Neural crest cell (in vitro differentiated cells): Measurements from ENCODE around the gene TEX14. TPM values are rescaled to one million over a fixed set of nuclear protein-coding genes. Genes with fewer than 3 reads are reported as not detected.

Source experiments
- DNase-seq: peaks from one replicate; pipeline ENCODE4 v3.0.0; 2021; ENCODE audit warnings: low read depth, mixed read lengths, low spot score
- H3K27ac Mint-ChIP-seq: one replicate; pipeline ENCODE4 v1.8.0; 2021; ENCODE audit warnings: mild to moderate bottlenecking, mixed read lengths; ENCODE audit not compliant: unreplicated experiment
- H3K27me3 Mint-ChIP-seq: 2 replicates; pipeline ENCODE4 v1.8.0; 2021; ENCODE audit warnings: low read depth, mild to moderate bottlenecking, mixed read lengths
- H3K36me3 Mint-ChIP-seq: 2 replicates; pipeline ENCODE4 v1.8.0; 2021; ENCODE audit warnings: low read depth, mild to moderate bottlenecking, mixed read lengths
- H3K4me1 Mint-ChIP-seq: 2 replicates; pipeline ENCODE4 v1.8.0; 2021; ENCODE audit warnings: mixed read lengths
- H3K4me3 Mint-ChIP-seq: one replicate; pipeline ENCODE4 v1.8.0; 2021; ENCODE audit warnings: mild to moderate bottlenecking, mixed read lengths
- H3K9me3 Mint-ChIP-seq: 2 replicates; pipeline ENCODE4 v1.8.0; 2021; ENCODE audit warnings: mixed read lengths
- total RNA-seq: library from RNA; stranded (reverse); gene quantifications from 2 replicates; pipeline ENCODE4 v1.2.1, GENCODE V29; 2021
- TF ChIP-seq, protein P1 (sequence below): fragments of 200-600 bp; sonication (generic); conservative IDR thresholded peaks from 2 replicates; pipeline ENCODE4 v1.5.0; 2021; ENCODE audit warnings: antibody characterized with exemption, mild to moderate bottlenecking

Gene TEX14
- total RNA-seq, 1 donor from 2014 or later, result 0.21 TPM

GRCh38 chr17:58617563-58617962 is 74.3 kb downstream of the TEX14 start:
- no peak for DNase-seq
- no peak overlapping the region for H3K27ac Mint-ChIP-seq
- H3K36me3 Mint-ChIP-seq, result no peaks in the 10 kb centered on the region
- no peaks in the 10 kb centered on the region for H3K9me3 Mint-ChIP-seq
- H3K4me1 Mint-ChIP-seq, result no peaks in the 10 kb centered on the region
- H3K27me3 Mint-ChIP-seq, result peaks cover 2% of the 10 kb centered on the region
- TF ChIP-seq, protein P1, sequence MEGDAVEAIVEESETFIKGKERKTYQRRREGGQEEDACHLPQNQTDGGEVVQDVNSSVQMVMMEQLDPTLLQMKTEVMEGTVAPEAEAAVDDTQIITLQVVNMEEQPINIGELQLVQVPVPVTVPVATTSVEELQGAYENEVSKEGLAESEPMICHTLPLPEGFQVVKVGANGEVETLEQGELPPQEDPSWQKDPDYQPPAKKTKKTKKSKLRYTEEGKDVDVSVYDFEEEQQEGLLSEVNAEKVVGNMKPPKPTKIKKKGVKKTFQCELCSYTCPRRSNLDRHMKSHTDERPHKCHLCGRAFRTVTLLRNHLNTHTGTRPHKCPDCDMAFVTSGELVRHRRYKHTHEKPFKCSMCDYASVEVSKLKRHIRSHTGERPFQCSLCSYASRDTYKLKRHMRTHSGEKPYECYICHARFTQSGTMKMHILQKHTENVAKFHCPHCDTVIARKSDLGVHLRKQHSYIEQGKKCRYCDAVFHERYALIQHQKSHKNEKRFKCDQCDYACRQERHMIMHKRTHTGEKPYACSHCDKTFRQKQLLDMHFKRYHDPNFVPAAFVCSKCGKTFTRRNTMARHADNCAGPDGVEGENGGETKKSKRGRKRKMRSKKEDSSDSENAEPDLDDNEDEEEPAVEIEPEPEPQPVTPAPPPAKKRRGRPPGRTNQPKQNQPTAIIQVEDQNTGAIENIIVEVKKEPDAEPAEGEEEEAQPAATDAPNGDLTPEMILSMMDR, result no peak
- H3K4me3 Mint-ChIP-seq, result no peak overlapping the region

GRCh38 chr17:58615768-58616659 is 75.8 kb downstream of the TEX14 start:
- Mint-ChIP-seq H3K9me3 (no peaks in the 10 kb centered on the region), H3K36me3 (no peaks in the 10 kb centered on the region), H3K4me3 (no peak overlapping the region), H3K4me1 (no peaks in the 10 kb centered on the region), H3K27ac (no peak overlapping the region), H3K27me3 (peaks cover 2% of the 10 kb centered on the region)
- TF ChIP-seq, protein P1, result no peak
- DNase-seq, result no peak

GRCh38 chr17:58614859-58615459 is 76.9 kb downstream of the TEX14 start:
- Mint-ChIP-seq H3K4me1 (no peaks in the 10 kb centered on the region), H3K27ac (no peak overlapping the region), H3K4me3 (no peak overlapping the region), H3K36me3 (no peaks in the 10 kb centered on the region), H3K27me3 (peaks cover 2% of the 10 kb centered on the region), H3K9me3 (no peaks in the 10 kb centered on the region)
- no peak for DNase-seq
- TF ChIP-seq, protein P1, result no peak

DNA sequence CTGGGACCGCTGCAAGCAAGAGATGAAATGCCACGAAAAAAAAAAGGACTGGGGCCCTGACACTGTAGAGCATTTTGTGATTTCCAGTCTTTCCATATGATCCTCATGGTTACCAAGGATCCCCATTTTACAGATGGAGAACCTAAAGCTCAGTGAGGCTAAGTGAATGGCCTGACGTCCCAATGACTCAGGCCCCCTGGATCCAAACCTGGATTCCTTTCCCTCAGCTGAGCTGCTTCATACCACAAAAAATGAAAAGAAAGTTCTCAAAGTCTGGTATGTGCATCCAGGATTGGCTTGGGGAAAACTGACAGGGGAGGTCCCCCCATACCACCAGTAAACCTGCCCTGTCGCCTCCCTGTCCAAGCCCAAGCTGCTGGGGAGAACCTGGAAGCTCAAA is 80.5 kb downstream of the TEX14 start:
- no peak for DNase-seq
- Mint-ChIP-seq H3K4me1 (peaks cover 5% of the 10 kb centered on the region), H3K27ac (no peak overlapping the region), H3K9me3 (no peaks in the 10 kb centered on the region), H3K36me3 (no peaks in the 10 kb centered on the region), H3K4me3 (no peak overlapping the region), H3K27me3 (peaks cover 2% of the 10 kb centered on the region)
- TF ChIP-seq, protein P1, result no peak

GRCh38 chr17:58606934-58607333 is 84.9 kb downstream of the TEX14 start:
- Mint-ChIP-seq H3K4me3 (no peak overlapping the region), H3K36me3 (no peaks in the 10 kb centered on the region), H3K27ac (no peak overlapping the region), H3K4me1 (peaks cover 5% of the 10 kb centered on the region), H3K9me3 (no peaks in the 10 kb centered on the region), H3K27me3 (no peaks in the 10 kb centered on the region)
- TF ChIP-seq, protein P1, result no peak
- no peak for DNase-seq
